Stimulated activated CD8-positive, alpha-beta memory T cell treated with anti-CD3 and anti-CD28 coated beads, Interleukin-4, amount 100 ng/mL, for 48 hours (primary cell): Measurements from ENCODE around the gene CAPN11.
"Not testable (repeated sequence)": the region's sequence is repeated elsewhere in the genome, so short reads cannot be mapped to it uniquely, and the experiment has no call there.

Source experiments
- DNase-seq: peaks from one replicate; pipeline ENCODE4 v3.0.0-alpha.2; 2020

CAPN11 gene

GRCh38 chr6:44183783-44184182 is 25.2 kb downstream of the CAPN11 start:
- DNase-seq, result no peak

GRCh38 chr6:44185356-44185755 is 26.7 kb downstream of the CAPN11 start:
- DNase-seq, result not testable (repeated sequence)

- DNase-seq, result no peak
Observed at GRCh38 chr6:44185953-44186634, 27.5 kb downstream of the CAPN11 start.

DNA sequence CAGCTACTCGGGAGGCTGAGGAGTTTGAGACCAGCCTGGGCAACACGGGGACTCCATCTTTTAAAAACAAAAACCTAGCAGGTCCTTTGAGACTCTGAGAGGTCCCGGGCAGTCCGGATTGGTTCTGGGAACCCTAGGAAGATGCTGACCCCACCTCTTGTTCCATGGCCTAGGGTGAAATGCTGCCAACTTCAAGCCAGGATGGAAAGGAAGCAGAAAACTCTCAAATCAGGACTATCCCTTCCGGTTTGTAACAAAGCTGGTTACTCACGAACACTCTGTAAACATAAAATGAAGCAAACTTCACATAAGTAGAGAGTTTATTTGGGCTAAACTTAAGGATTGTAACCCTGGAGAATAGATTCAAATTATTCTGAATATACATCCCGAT is 28.0 kb downstream of the CAPN11 start:
- no peak for DNase-seq

DNA sequence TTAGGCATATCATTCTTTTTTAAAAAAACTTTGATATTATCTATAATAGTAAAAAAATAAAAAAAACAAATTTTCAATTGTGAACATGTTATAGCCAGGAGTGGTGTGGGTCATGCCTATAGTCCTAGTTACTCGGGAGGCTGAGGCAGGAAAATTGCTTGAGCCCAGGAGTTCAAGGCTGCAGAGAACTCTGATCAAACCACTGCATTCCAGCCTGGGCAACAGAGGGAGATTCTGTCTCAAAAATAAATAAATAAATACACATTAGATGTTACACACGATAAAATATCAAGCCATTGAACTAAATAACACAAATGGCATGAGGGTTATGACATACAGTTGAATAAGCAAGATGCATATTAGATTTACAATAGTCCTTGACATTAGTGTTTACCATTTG is 30.2 kb downstream of the CAPN11 start:
- DNase-seq, result no peak

DNA sequence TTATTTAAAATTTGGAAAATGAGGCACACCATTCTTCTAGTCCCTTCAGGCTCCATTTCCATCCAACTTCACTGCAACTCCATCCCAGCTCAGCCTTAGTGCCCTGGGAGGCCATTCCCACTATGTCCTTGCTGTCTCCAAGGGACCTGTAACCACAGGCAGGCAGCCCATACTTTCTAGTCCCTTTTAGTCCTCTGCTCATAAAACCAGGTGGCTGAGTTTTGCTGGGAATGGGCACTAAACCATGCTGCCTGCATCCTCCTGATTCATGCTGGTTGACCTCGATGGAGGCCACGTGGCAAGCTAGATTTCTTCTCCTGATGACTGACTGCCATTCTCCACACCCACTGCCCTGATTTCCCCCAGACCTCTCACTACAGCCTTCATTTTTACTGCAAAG is 30.6 kb downstream of the CAPN11 start:
- DNase-seq, result no peak

GRCh38 chr6:44190715-44191114 is 32.1 kb downstream of the CAPN11 start:
- no peak for DNase-seq

GRCh38 chr6:44192428-44193041 is 33.9 kb downstream of the CAPN11 start:
- DNase-seq, result no peak

DNA sequence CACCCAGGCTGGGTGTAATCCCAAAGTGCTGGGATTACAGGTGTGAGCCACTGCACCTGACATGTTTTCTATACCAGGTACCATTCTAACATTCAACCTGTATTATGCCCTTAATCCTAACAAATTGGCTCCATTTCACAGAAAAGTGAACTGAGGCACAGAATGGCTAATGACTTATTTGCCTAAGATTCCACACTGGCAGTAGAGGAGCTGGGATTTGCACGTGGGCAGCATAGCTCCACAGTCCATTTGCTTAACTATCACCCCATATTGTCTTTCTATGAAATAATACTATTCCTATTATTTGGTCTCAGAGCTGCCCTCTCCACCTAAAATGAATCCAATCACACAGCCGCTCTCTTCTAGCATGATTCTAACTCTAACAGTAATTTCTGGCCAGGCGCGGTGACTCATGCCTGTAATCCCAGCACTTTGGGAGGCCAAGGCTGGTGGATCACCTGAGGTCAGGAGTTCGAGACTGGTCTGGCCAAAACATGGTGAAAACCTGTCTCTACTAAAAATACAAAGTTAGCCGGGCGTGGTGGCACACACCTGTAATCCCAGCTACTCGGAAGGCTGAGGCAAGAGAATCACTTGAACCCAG is 34.8 kb downstream of the CAPN11 start:
- DNase-seq, result no peak

DNA sequence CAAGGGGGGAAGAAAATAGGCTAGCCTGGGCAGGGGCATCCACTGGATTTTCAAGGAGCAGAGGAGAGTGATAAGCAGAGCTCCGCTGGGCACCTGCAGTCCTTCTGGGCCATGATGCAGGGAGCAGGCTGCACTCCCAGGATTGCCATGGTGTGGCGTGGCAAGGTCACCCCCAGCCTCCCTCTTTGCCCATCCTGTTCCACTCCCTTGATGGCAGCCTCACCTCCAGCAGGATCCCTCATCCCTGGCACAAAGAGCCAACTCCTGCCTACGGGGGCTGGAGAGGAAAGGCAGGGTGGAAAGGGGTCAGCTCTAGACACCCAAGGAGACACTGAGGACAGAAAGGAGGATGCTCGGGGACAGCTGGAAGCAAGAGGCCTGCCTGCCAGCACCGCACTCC is 35.7 kb downstream of the CAPN11 start:
- no peak for DNase-seq

DNA sequence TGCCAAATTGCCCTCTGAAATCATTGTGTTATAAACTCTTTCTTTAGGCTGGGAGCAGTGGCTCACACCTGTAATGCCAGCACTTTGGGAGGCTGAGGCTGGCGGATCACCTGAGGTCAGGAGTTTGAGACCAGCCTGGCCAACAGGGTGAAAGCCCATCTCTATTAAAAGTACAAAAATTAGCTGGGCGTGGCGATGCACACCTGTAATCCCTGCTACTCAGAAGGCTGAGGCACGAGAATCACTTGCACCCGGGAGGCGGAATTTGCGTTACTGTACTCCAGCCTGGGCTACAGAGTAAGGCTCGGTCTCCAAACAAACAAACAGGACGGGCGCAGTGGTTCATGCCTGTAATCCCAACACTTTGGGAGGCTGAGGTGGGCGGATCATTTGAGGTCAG is 37.7 kb downstream of the CAPN11 start:
- not testable (repeated sequence) for DNase-seq

DNA sequence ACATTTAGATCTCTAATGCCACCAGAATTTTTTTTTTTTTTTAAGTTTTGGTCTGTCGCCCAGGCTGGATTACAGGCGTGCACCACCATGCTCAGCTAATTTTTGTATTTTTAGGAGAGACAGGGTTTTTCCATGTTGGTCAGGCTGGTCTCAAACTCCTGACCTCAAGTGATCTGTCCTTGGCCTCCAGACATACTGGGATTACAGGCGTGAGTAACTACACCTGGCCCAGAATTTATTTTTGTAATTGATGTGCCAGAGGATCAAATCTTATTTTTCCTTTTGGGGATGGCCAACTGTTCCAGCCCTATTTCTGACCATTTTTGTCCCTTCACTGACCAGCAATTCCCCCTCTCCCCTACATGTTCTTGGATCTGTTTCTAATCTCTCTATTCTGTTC is 40.1 kb downstream of the CAPN11 start:
- DNase-seq, result no peak

DNA sequence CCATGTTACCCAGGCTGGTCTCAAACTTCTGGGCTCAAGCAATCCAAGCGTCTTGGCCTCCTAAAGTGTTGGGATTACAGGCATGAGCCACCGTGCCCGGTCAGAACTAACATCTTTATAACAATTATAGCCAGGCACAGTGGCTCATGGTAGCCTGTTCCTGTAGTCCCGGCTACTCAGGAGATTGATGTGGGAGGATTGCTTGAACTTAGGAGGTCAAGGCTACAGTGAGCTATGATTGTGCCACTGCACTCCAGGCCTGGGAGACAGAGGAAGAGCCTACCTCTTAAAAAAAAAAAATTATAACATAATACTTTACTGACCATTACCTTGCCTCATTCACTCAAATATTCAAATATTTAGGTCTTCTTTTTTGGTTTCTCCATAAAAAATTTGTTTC is 41.3 kb downstream of the CAPN11 start:
- no peak for DNase-seq

DNA sequence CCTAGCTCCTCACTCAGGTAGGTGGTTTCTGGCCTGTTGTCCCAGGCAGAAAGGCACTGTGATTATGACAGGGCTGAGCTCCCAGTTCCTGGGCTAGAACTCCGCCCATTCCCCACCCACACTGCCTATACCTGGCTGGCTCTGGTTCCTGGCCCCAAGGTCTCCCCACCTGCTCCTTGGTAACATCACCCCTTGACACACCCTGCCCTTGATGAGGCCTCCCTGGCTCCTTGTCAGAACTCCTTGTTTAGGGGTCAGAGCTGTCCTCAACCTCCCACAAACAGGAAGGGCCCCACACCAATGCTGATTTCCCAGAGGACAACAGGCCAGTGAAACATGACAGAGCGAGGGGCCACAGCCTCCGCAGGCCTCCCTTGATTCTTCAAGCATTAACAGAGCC is 42.6 kb downstream of the CAPN11 start:
- no peak for DNase-seq

GRCh38 chr6:44201638-44202303 is 43.2 kb downstream of the CAPN11 start:
- DNase-seq, result no peak

- no peak for DNase-seq
Observed at GRCh38 chr6:44202332-44202971, 43.8 kb downstream of the CAPN11 start.

GRCh38 chr6:44202972-44203750 is 44.5 kb downstream of the CAPN11 start:
- DNase-seq, result no peak

GRCh38 chr6:44203955-44204354 is 45.3 kb downstream of the CAPN11 start:
- DNase-seq, result no peak

- DNase-seq, result no peak
Observed at GRCh38 chr6:44207966-44208365, 49.3 kb downstream of the CAPN11 start.

GRCh38 chr6:44211284-44211683 is 52.7 kb downstream of the CAPN11 start:
- DNase-seq, result no peak

- no peak for DNase-seq
Observed at GRCh38 chr6:44214307-44214706, 55.7 kb downstream of the CAPN11 start.

DNA sequence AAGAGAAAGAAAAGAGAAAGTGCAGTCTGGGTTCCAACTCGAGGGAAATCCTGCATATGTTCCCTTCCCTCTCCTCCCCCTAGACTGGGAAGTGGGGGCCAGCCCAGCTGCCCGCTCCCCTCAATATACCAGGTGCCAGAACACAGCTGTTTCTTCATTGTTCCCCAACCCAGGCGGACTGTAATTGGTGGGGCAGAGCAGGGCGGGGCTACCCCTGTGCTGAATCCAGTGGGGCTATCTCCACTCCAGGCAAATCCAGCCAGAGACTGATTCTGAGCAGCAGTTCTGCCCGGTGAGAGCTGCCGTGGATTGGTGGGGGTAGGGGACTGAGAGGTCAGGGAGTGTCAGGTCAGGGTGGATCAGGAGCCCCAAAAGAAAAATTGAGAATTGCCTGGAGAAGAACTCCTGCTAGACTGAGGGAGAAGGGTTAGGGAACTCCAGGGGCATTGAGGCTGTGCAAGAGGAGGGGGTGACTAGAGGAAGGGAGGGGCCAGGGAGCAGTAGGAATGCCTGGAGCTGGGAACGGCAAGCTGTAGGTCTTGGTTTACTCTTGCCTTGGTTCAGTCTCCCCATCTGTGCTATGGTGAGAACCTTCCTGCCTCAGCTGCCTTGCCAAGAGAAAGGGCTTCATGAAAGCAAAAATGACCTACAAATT is 58.2 kb downstream of the CAPN11 start, which contains the start of gene MYMX:
MYMX (plus strand) TSS at position 250 of the 655 bp plus-strand sequence. CDS start 546 bp downstream, outside the sequence.
- DNase-seq, result no peak
